HCT116 (cell line): ENCODE results near the gene MTMR1. TPM values are rescaled to one million over a fixed set of nuclear protein-coding genes. Genes with fewer than 3 reads are reported as not detected.

Experiments
- ATAC-seq: fragments of 200-7000 bp; cut with Tn5 transposase; 2 replicates; pipeline ENCODE4 v1.9.1; 2020; ENCODE audit warnings: mild to moderate bottlenecking, moderate library complexity
- BruUV-seq: library from RNA; stranded (reverse); fragments of 400-500 nt; replicated peaks from 2 replicates; lab custom pipeline; 2021; lab: Mats Ljungman, UMichigan
- CTCF ChIA-PET: fragments of 300-600 bp; sonication (Branson Sonifier 250); formaldehyde crosslinking; loops from one replicate; lab custom pipeline; 2021; ENCODE audit warnings: antibody characterized with exemption; lab: Charles Lee
- POLR2A ChIA-PET: fragments of 300-600, 350-600 bp; sonication (Branson Sonifier 250); formaldehyde crosslinking; loops from one replicate; lab custom pipeline; 2021; ENCODE audit warnings: antibody characterized with exemption; lab: Charles Lee
- RAD21 ChIA-PET, 2 experiments: fragments of 300-600 bp; sonication (Branson Sonifier 250); formaldehyde crosslinking; loops; one replicate each; lab custom pipeline; 2023; ENCODE audit warnings: low total read pairs in 2 of 2; ENCODE audit not compliant: uncharacterized antibody in 2 of 2, unreplicated experiment in 2 of 2, low non-redundant PET in 1 of 2; lab: Charles Lee
- DNase-seq: peaks from one replicate; pipeline ENCODE4 v3.0.0-alpha.2; 2010; ENCODE audit warnings: low read depth, low spot score
- H2AFZ ChIP-seq: fragments of 200-600 bp; shearing (Covaris generic), sonication (generic); 2 replicates; pipeline ENCODE4 v1.6.1; 2017; ENCODE audit warnings: low read depth, mixed run types, mixed read lengths, antibody characterized with exemption, low read length; ENCODE audit not compliant: poor library complexity, severe bottlenecking
- H3K27ac ChIP-seq: 2 replicates; pipeline ENCODE4 v1.5.1; 2012; ENCODE audit warnings: low read depth, low read length
- H3K27me3 ChIP-seq: fragments of 200-600 bp; sonication (generic); 2 replicates; pipeline ENCODE4 v1.6.1; 2016; ENCODE audit warnings: mixed run types, low read length, mixed read lengths; ENCODE audit not compliant: insufficient read depth
- H3K36me3 ChIP-seq, 2 experiments: fragments of 200-500 bp in 1 of 2; fragments of 200-600 bp in 1 of 2; sonication (Bioruptor generic) in 1 of 2; sonication (generic) in 1 of 2; 2 replicates each; pipeline versions ENCODE4 v1.5.1 to v1.6.1; 2014 to 2016; ENCODE audit warnings: low read length in 2 of 2, inconsistent platforms in 1 of 2, mixed read lengths in 1 of 2, mixed run types in 1 of 2; ENCODE audit not compliant: insufficient read depth in 2 of 2, control insufficient read depth in 1 of 2
- H3K4me1 ChIP-seq, 2 experiments: fragments of 200-600 bp in 1 of 2; sonication (generic) in 1 of 2; 2 replicates each; pipeline versions ENCODE4 v1.5.1 to v1.6.1; 2012 to 2017; ENCODE audit warnings: low read length in 2 of 2, inconsistent platforms in 1 of 2, mild to moderate bottlenecking in 1 of 2, mixed read lengths in 1 of 2, mixed run types in 1 of 2, moderate library complexity in 1 of 2; ENCODE audit not compliant: insufficient read depth in 2 of 2, control insufficient read depth in 1 of 2
- H3K4me2 ChIP-seq: fragments of 200-600 bp; sonication (generic); 2 replicates; pipeline ENCODE4 v1.6.1; 2017; ENCODE audit warnings: mixed run types, low read length, mixed read lengths
- H3K4me3 ChIP-seq, 2 experiments: fragments of 200-600 bp in 1 of 2; sonication (generic) in 1 of 2; replicated peaks in 1 of 2; 2 replicates each; pipeline ENCODE4 v1.5.1; 2011 to 2016; ENCODE audit warnings: low read length in 2 of 2, control low read depth in 1 of 2, low read depth in 1 of 2, mild to moderate bottlenecking in 1 of 2, mixed read lengths in 1 of 2, mixed run types in 1 of 2
- H3K79me2 ChIP-seq: fragments of 200-600 bp; sonication (generic); 2 replicates; pipeline ENCODE4 v1.6.1; 2017; ENCODE audit warnings: mild to moderate bottlenecking, mixed run types, low read length, moderate library complexity, mixed read lengths; ENCODE audit not compliant: insufficient read depth
- H3K9ac ChIP-seq: fragments of 200-600 bp; sonication (generic); 2 replicates; pipeline ENCODE4 v1.6.1; 2016; ENCODE audit warnings: low read length, mixed read lengths
- H3K9me2 ChIP-seq: fragments of 200-600 bp; sonication (generic), shearing (Covaris generic); 2 replicates; pipeline ENCODE4 v1.6.1; 2017; ENCODE audit warnings: mixed run types, mild to moderate bottlenecking, moderate library complexity; ENCODE audit not compliant: insufficient read depth
- H3K9me3 ChIP-seq, 2 experiments: fragments of 200-500 bp in 1 of 2; fragments of 200-600 bp in 1 of 2; sonication (Bioruptor generic) in 1 of 2; sonication (generic) in 1 of 2; 2 replicates each; pipeline ENCODE4 v1.6.1; 2014 to 2017; ENCODE audit warnings: low read length in 2 of 2, mixed read lengths in 2 of 2, inconsistent platforms in 1 of 2, low read depth in 1 of 2, mild to moderate bottlenecking in 1 of 2, mixed run types in 1 of 2, moderate library complexity in 1 of 2; ENCODE audit not compliant: control insufficient read depth in 1 of 2, insufficient read depth in 1 of 2
- H4K20me1 ChIP-seq: fragments of 200-600 bp; sonication (generic), shearing (Covaris generic); 2 replicates; pipeline ENCODE4 v1.6.1; 2017; ENCODE audit warnings: mixed run types, mild to moderate bottlenecking, moderate library complexity; ENCODE audit not compliant: insufficient read depth
- CTCF ChIP-seq, 3 experiments: fragments of 200-600 bp in 1 of 3; sonication (generic) in 1 of 3; IDR thresholded peaks in 2 of 3; conservative IDR thresholded peaks in 1 of 3; 2 replicates each; pipeline ENCODE4 v1.5.1; 2012 to 2017; ENCODE audit warnings: low read depth in 2 of 3, low read length in 2 of 3, antibody characterized with exemption in 1 of 3, borderline replicate concordance in 1 of 3, control low read depth in 1 of 3, mild to moderate bottlenecking in 1 of 3, mixed read lengths in 1 of 3, mixed run types in 1 of 3, moderate library complexity in 1 of 3; ENCODE audit not compliant: insufficient read depth in 1 of 3
- EGR1 ChIP-seq: IDR thresholded peaks from 2 replicates; pipeline ENCODE4 v1.6.1; 2012; ENCODE audit warnings: low read depth
- EZH2 ChIP-seq: fragments of 200-600 bp; sonication (generic); IDR thresholded peaks from 2 replicates; pipeline ENCODE4 v1.6.1; 2017; ENCODE audit warnings: antibody characterized with exemption, mixed run types
- POLR2A ChIP-seq: IDR thresholded peaks from 2 replicates; pipeline ENCODE4 v1.7.0; 2011; ENCODE audit warnings: borderline replicate concordance; ENCODE audit not compliant: insufficient read depth, insufficient read length; ENCODE audit errors: extremely low read depth
- TCF7L2 ChIP-seq: IDR thresholded peaks from 2 replicates; pipeline ENCODE4 v1.7.0; 2011; ENCODE audit warnings: borderline replicate concordance, inconsistent platforms; ENCODE audit not compliant: insufficient read depth, insufficient read length; ENCODE audit errors: extremely low read depth
- ZBTB33 ChIP-seq: IDR thresholded peaks from 2 replicates; pipeline ENCODE4 v1.6.1; 2011; ENCODE audit warnings: mild to moderate bottlenecking, low read length, moderate library complexity; ENCODE audit not compliant: insufficient replicate concordance; ENCODE audit errors: extremely low read depth
- ZFX ChIP-seq: fragments of 450-650 bp; IDR thresholded peaks from 2 replicates; pipeline ENCODE4 v1.6.1; 2017
- intact Hi-C: fragments of 100-400 bp; cut with micrococcal nuclease; formaldehyde crosslinking; loops from 2 replicates; pipeline ENCODE4 v1.10.0; 2022
- total RNA-seq: library from RNA; stranded (reverse); gene quantifications from one replicate; pipeline ENCODE4 v1.2.1, GENCODE V29; 2021; ENCODE audit not compliant: unreplicated experiment

The MTMR1 gene
- total RNA-seq, 1 experiment from 2014 or later: 20.0 TPM

- Histone ChIP-seq H3K27me3 (no peaks in the 10 kb centered on the region), H4K20me1 (no peaks in the 10 kb centered on the region), H3K9me3 (no peaks in the 10 kb centered on the region), H3K36me3 (no peaks in the 10 kb centered on the region; a peak in 1 of 4 replicates), H3K4me1 (no peaks in the 10 kb centered on the region), H3K4me2 (no peak overlapping the region), H3K79me2 (no peaks in the 10 kb centered on the region), H2AFZ (no peak overlapping the region), H3K4me3 (no peak overlapping the region), H3K9me2 (no peaks in the 10 kb centered on the region), H3K9ac (no peak overlapping the region), H3K27ac (no peak overlapping the region)
- DNase-seq (no peak), ATAC-seq (no peak)
- CTCF ChIA-PET: no interaction called here
- RAD21 ChIA-PET: no interaction called here
- TF ChIP-seq ZBTB33: no peak
- no peak for TF ChIP-seq CTCF (IDR thresholded peaks at IDR 0.05 in 2 of 3, conservative IDR thresholded peaks at IDR 0.05 in 1 of 3; ENCODE audit: borderline replicate concordance in 1 of 3, insufficient read depth in 1 of 3, low read depth in 2 of 3, low read length in 2 of 3)
- TF ChIP-seq ZFX: no peak
- TF ChIP-seq TCF7L2: no peak
- TF ChIP-seq EGR1: no peak
- TF ChIP-seq EZH2: no peak
- no peak for TF ChIP-seq POLR2A
- POLR2A ChIA-PET: no interaction called here
- BruUV-seq: no TSS peak
- intact Hi-C loops: no loop called here
Measured at GRCh38 chrX:150753357-150753756, 60.2 kb downstream of the MTMR1 start.
